Pancreas (tissue), 10 donors: ENCODE measurements around the gene BHLHE23. TPM values are rescaled to one million over a fixed set of nuclear protein-coding genes. Genes with fewer than 3 reads are reported as not detected.

ENCODE experiments used
- ATAC-seq, 4 donors: fragments of 200-7000 bp; cut with Tn5 transposase; one replicate each; pipeline versions ENCODE4 v1.8.0 to v1.9.1; 2020; ENCODE audit warnings: mild to moderate bottlenecking in 4 of 4, moderate library complexity in 4 of 4
- DNase-seq, 6 donors: peaks; one replicate each; pipeline ENCODE4 v3.0.0-alpha.2; 2020
- FAIRE-seq: peaks from 2 replicates; lab custom pipeline; 2012; peaks lifted over from hg19 to GRCh38; lab: Jason Lieb, UNC
- H3K27ac ChIP-seq, 4 donors: fragments of 200-600 bp; sonication (generic); 1 replicate in 3 of 4; 2 replicates in 1 of 4; pipeline versions ENCODE4 v1.5.0 to v1.8.0; 2020
- H3K27me3 ChIP-seq, 4 donors: fragments of 200-600 bp; one replicate each; pipeline ENCODE4 v1.8.0; 2021
- H3K36me3 ChIP-seq, 3 donors: fragments of 200-600 bp; sonication (generic) in 1 of 3; one replicate each; pipeline versions ENCODE4 v1.5.0 to v1.8.0; 2020 to 2021
- H3K4me1 ChIP-seq, 3 donors: fragments of 200-600 bp; one replicate each; pipeline ENCODE4 v1.8.0; 2021
- H3K4me3 ChIP-seq, 4 donors: fragments of 200-600 bp; sonication (generic) in 2 of 4; one replicate each; pipeline versions ENCODE4 v1.5.0 to v1.8.0; 2020 to 2021
- H3K9me3 ChIP-seq, 4 donors: fragments of 200-600 bp; one replicate each; pipeline ENCODE4 v1.8.0; 2021
- CTCF ChIP-seq, 4 donors: fragments of 200-600 bp; sonication (generic) in 3 of 4; IDR thresholded peaks; one replicate each; pipeline versions ENCODE4 v1.5.0 to v1.8.0; 2021; ENCODE audit warnings: antibody characterized with exemption in 4 of 4
- WGBS, 2 donors: extraction: QIAGEN DNeasy Blood & Tissue Kit; methylation state at CpG; one replicate each; pipeline ENCODE4 v1.1.7; 2013; 5-methylcytosine and 5-hydroxymethylcytosine counted together
- intact Hi-C, 3 donors: fragments of 100-400 bp; cut with DNase I; formaldehyde crosslinking; loops; one replicate each; pipeline versions ENCODE4 v1.11.1 to v1.14.2; 2022
- polyA plus RNA-seq, 2 donors: library from polyadenylated mRNA; stranded (reverse); fragments of 200-250 nt; gene quantifications; one replicate each; pipeline ENCODE4 v1.2.3, GENCODE V29; 2013
- total RNA-seq, 6 donors: library from RNA; stranded (reverse); fragmentation: NEBNext Ultra II Directional in 4 of 6; extraction: Animal tissue kit (Norgen Biotek cat#: 25700) in 4 of 6; gene quantifications; one replicate each; pipeline versions ENCODE4 v1.2.1 to v1.2.4, GENCODE V29; 2021 to 2023
- donor health status: healthy with polysubstance abuse.
- donor health status: DM: no; HTN: no; CAD: no; lungs with moderate emphysema.
- donor health status: DM: no; HTN: no; CAD: no.
- donor health status: control.
- donor health status: control.
- donor health status: Bipolar disorder and iron deficiency.
- donor health status: DM: yes; HTN: yes; CAD: no.
- donor health status: DM: no; HTN: no; CAD: no.
- donor health status: DM: no; HTN: no; CAD: no.
- donor health status: DM: yes; HTN: yes; CAD: no.

BHLHE23 gene
- total and polyA plus RNA-seq, 8 donors = not detected

- intact Hi-C loops = no loop called here
- ATAC-seq (no peak), DNase-seq (no peak), FAIRE-seq (no peak)
- Histone ChIP-seq H3K4me1 (no peaks in the 10 kb centered on the region), H3K27ac (no peak overlapping the region), H3K27me3 (peaks cover 0 to 10% (median 0%) of the 10 kb centered on the region in 4 donors), H3K36me3 (no peaks in the 10 kb centered on the region), H3K4me3 (no peak overlapping the region), H3K9me3 (no peaks in the 10 kb centered on the region)
- 56 to 59% methylated on average over 5 of the region's 5 CpGs for WGBS, 2 donors
- no peak for TF ChIP-seq CTCF (IDR thresholded peaks at IDR 0.05)
Observed at GRCh38 chr20:62998449-62998848, 8.3 kb downstream of the BHLHE23 start.

GRCh38 chr20:62997417-62998035 lies 9.2 kb downstream of the BHLHE23 start:
- no peak overlapping the region for H3K27ac ChIP-seq
- no peaks in the 10 kb centered on the region for H3K4me1 ChIP-seq
- no peaks in the 10 kb centered on the region for H3K36me3 ChIP-seq
- TF ChIP-seq CTCF (IDR thresholded peaks at IDR 0.05) = no peak
- 17 to 29% methylated on average over 18 to 20 of the region's 20 CpGs for WGBS, 2 donors
- H3K27me3 ChIP-seq = peaks cover 0 to under 1% (median 0%) of the 10 kb centered on the region in 4 donors
- DNase-seq (peak in 1 of 6 donors; percentile 5), ATAC-seq (peak in 1 of 4 donors; percentile 22), FAIRE-seq (no peak)
- intact Hi-C loops = no loop called here
- H3K4me3 ChIP-seq = no peak overlapping the region
- H3K9me3 ChIP-seq = no peaks in the 10 kb centered on the region

- WGBS, 2 donors = 57 to 65% methylated on average over 14 of the region's 14 CpGs
- Histone ChIP-seq H3K27ac (no peak overlapping the region), H3K36me3 (no peaks in the 10 kb centered on the region), H3K4me1 (no peaks in the 10 kb centered on the region), H3K4me3 (no peak overlapping the region), H3K27me3 (no peaks in the 10 kb centered on the region), H3K9me3 (no peaks in the 10 kb centered on the region)
- FAIRE-seq (no peak), ATAC-seq (no peak), DNase-seq (no peak)
- no peak for TF ChIP-seq CTCF (IDR thresholded peaks at IDR 0.05)
- intact Hi-C loops = no loop called here
Observed at GRCh38 chr20:62996596-62996982, 10.2 kb downstream of the BHLHE23 start.

- Histone ChIP-seq H3K4me1 (no peaks in the 10 kb centered on the region), H3K27ac (no peak overlapping the region), H3K9me3 (no peaks in the 10 kb centered on the region), H3K27me3 (no peaks in the 10 kb centered on the region), H3K36me3 (no peaks in the 10 kb centered on the region), H3K4me3 (no peak overlapping the region)
- 37 to 50% methylated on average over 23 to 25 of the region's 25 CpGs for WGBS, 2 donors
- TF ChIP-seq CTCF (IDR thresholded peaks at IDR 0.05) = no peak
- intact Hi-C loops = no loop called here
- no peak for FAIRE-seq
- no peak for DNase-seq
- ATAC-seq = no peak
Observed at GRCh38 chr20:62995898-62996595, 10.7 kb downstream of the BHLHE23 start.

GRCh38 chr20:62995481-62995880 lies 11.3 kb downstream of the BHLHE23 start:
- Histone ChIP-seq H3K36me3 (no peaks in the 10 kb centered on the region), H3K4me3 (no peak overlapping the region), H3K9me3 (no peaks in the 10 kb centered on the region), H3K27ac (no peak overlapping the region), H3K4me1 (no peaks in the 10 kb centered on the region), H3K27me3 (no peaks in the 10 kb centered on the region)
- DNase-seq (no peak), FAIRE-seq (no peak), ATAC-seq (no peak)
- 45 to 46% methylated on average over 11 of the region's 11 CpGs for WGBS, 2 donors
- intact Hi-C loops = no loop called here
- TF ChIP-seq CTCF (IDR thresholded peaks at IDR 0.05) = no peak
